Lung (tissue), 16 donors: Measurements from ENCODE around the gene STXBP3. TPM values are rescaled to one million over a fixed set of nuclear protein-coding genes. Genes with fewer than 3 reads are reported as not detected.

Source experiments
- ATAC-seq: fragments of 200-7000 bp; cut with Tn5 transposase; one replicate; pipeline ENCODE4 v1.9.1; 2020; ENCODE audit warnings: moderate number of reproducible peaks; ENCODE audit not compliant: insufficient read depth, low FRiP score
- DNase-seq, 3 donors: peaks; one replicate each; pipeline ENCODE4 v3.0.0-alpha.2; 2013 to 2017
- H3K27ac ChIP-seq, 2 donors: one replicate each; pipeline ENCODE4 v1.5.1; 2013; ENCODE audit warnings: mild to moderate bottlenecking in 2 of 2, moderate library complexity in 2 of 2, control low read depth in 1 of 2, inconsistent platforms in 1 of 2, low read depth in 1 of 2, low read length in 1 of 2
- H3K27me3 ChIP-seq, 3 donors: one replicate each; pipeline ENCODE4 v1.5.1; 2013; ENCODE audit warnings: low read length in 2 of 3; ENCODE audit not compliant: control insufficient read depth in 3 of 3, insufficient read depth in 3 of 3
- H3K36me3 ChIP-seq, 4 donors: one replicate each; pipeline ENCODE4 v1.5.1; 2013; ENCODE audit warnings: low read length in 4 of 4, mild to moderate bottlenecking in 1 of 4, moderate library complexity in 1 of 4; ENCODE audit not compliant: control insufficient read depth in 4 of 4, insufficient read depth in 4 of 4
- H3K4me1 ChIP-seq, 5 donors: one replicate each; pipeline ENCODE4 v1.5.1; 2013; ENCODE audit warnings: low read length in 5 of 5, mild to moderate bottlenecking in 2 of 5, moderate library complexity in 1 of 5; ENCODE audit not compliant: control insufficient read depth in 5 of 5, insufficient read depth in 5 of 5
- H3K4me3 ChIP-seq: one replicate; pipeline ENCODE4 v1.5.1; 2013; ENCODE audit warnings: mild to moderate bottlenecking, control low read depth, moderate library complexity
- H3K9ac ChIP-seq, 2 donors: one replicate each; pipeline ENCODE4 v1.5.1; 2013; ENCODE audit warnings: low read length in 2 of 2, control low read depth in 1 of 2; ENCODE audit not compliant: insufficient read depth in 1 of 2
- H3K9me3 ChIP-seq, 4 donors: one replicate each; pipeline ENCODE4 v1.5.1; 2013; ENCODE audit warnings: low read length in 3 of 4, mild to moderate bottlenecking in 1 of 4, moderate library complexity in 1 of 4; ENCODE audit not compliant: control insufficient read depth in 4 of 4, insufficient read depth in 3 of 4
- WGBS, 2 donors: extraction: QIAGEN DNeasy Blood & Tissue Kit; methylation state at CpG; one replicate each; pipeline ENCODE4 v1.1.7; 2013; 5-methylcytosine and 5-hydroxymethylcytosine counted together
- long read RNA-seq, 5 donors: transcript quantifications; one replicate each; lab custom pipeline, GENCODE V29; 2026
- polyA plus RNA-seq, 2 donors: library from polyadenylated mRNA; stranded (reverse); fragments of 200-250 nt; gene quantifications; one replicate each; pipeline ENCODE4 v1.2.1, GENCODE V29; 2013
- total RNA-seq, 2 donors: library from RNA; depleted of rRNA in 1 of 2; stranded (reverse); fragments of >200 nt in 1 of 2; gene quantifications; one replicate each; pipeline ENCODE4 v1.2.1, GENCODE V29; 2014 to 2021
- TF ChIP-seq, protein P1 (sequence below): IDR thresholded peaks from 2 replicates; pipeline ENCODE4 v1.5.1; 2012; ENCODE audit warnings: mild to moderate bottlenecking; ENCODE audit errors: control extremely low read depth, extremely low read depth
- donor health status: control.
- donor health status: control.
- donor health status: Bipolar disorder and iron deficiency.
- donor health status: healthy.
- donor health status: DM: yes; HTN: yes; CAD: no.

Gene STXBP3, protein sequence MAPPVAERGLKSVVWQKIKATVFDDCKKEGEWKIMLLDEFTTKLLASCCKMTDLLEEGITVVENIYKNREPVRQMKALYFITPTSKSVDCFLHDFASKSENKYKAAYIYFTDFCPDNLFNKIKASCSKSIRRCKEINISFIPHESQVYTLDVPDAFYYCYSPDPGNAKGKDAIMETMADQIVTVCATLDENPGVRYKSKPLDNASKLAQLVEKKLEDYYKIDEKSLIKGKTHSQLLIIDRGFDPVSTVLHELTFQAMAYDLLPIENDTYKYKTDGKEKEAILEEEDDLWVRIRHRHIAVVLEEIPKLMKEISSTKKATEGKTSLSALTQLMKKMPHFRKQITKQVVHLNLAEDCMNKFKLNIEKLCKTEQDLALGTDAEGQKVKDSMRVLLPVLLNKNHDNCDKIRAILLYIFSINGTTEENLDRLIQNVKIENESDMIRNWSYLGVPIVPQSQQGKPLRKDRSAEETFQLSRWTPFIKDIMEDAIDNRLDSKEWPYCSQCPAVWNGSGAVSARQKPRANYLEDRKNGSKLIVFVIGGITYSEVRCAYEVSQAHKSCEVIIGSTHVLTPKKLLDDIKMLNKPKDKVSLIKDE
- total RNA-seq (10 to 100 TPM; 39.3 to 83.6 TPM), polyA plus RNA-seq (10 to 100 TPM; 33.6 to 40.7 TPM)
- long read RNA-seq, donor 1, transcript STXBP3-201 (19 exons, 2,478 nt) = major isoform, 6 of 19 reads
- long read RNA-seq, donor 1, partial matches to known transcripts = 12 of 19 reads
- long read RNA-seq, donor 1, other reads (novel, unspliced or antisense) = 0 of 19 reads
- long read RNA-seq, donor 2, partial matches to known transcripts = 0 of 2 reads
- long read RNA-seq, donor 2, other reads (novel, unspliced or antisense) = 0 of 2 reads
- long read RNA-seq, donor 3, partial matches to known transcripts = 0 of 3 reads
- long read RNA-seq, donor 3, other reads (novel, unspliced or antisense) = 0 of 3 reads
- long read RNA-seq, donor 4, partial matches to known transcripts = 0 of 2 reads
- long read RNA-seq, donor 4, other reads (novel, unspliced or antisense) = 0 of 2 reads
- long read RNA-seq, donor 5, transcript STXBP3-201 (19 exons, 2,478 nt) = major isoform, 11 of 24 reads
- long read RNA-seq, donor 5, partial matches to known transcripts = 10 of 24 reads
- long read RNA-seq, donor 5, other reads (novel, unspliced or antisense) = 0 of 24 reads

DNA sequence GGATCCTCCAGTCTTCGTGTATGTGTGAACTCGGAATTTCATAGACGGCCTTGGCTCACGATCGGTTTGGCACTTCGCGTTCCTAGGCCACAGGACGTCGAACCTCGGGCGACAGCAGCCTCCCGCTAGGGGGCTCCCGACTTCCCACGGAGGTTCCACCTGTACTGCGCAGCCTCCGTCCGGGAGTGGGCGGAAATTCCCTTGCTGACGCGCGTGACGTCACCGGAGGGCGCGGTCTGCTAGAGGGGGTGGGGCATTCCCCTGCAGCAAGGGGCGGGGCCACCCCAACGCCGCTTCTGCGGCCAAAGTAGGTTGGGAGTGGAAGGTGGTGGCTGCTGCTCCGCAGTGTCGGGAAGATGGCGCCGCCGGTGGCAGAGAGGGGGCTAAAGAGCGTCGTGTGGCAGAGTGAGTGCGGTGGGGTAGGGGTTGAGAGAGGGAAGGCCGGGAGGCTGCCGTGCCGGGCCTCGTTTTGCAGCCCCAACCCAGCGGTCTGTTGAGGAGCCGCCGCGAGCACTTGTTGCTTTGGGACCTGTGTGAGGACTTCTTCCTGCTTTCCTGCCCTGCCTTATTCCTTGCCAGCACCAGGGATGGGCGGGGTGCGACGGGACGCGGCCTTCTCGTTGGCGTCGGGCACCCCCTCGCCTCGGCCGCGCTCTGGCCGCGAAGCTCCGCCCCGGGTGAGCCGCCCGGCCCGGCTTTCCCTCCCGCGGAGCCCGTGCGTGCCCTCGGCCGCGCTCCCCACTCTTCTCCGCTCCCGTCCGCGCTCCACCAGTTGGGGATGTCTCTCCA, at the start of gene STXBP3:
Gene STXBP3, plus strand, starts transcription at position 293 of the 789 bp plus-strand sequence. Its CDS starts 64 bp downstream, at position 357.
- peaks cover 0 to 8% (median 4%) of the 10 kb centered on the region in 5 donors for H3K4me1 ChIP-seq
- H3K4me3 ChIP-seq = peak within 1 kb of the TSS; percentile 81
- TF ChIP-seq, protein P1, sequence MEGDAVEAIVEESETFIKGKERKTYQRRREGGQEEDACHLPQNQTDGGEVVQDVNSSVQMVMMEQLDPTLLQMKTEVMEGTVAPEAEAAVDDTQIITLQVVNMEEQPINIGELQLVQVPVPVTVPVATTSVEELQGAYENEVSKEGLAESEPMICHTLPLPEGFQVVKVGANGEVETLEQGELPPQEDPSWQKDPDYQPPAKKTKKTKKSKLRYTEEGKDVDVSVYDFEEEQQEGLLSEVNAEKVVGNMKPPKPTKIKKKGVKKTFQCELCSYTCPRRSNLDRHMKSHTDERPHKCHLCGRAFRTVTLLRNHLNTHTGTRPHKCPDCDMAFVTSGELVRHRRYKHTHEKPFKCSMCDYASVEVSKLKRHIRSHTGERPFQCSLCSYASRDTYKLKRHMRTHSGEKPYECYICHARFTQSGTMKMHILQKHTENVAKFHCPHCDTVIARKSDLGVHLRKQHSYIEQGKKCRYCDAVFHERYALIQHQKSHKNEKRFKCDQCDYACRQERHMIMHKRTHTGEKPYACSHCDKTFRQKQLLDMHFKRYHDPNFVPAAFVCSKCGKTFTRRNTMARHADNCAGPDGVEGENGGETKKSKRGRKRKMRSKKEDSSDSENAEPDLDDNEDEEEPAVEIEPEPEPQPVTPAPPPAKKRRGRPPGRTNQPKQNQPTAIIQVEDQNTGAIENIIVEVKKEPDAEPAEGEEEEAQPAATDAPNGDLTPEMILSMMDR = peak; percentile 91
- no peaks in the 10 kb centered on the region for H3K27me3 ChIP-seq
- 0 to 1% methylated on average over 69 to 75 of the region's 75 CpGs for WGBS, 2 donors
- H3K27ac ChIP-seq = peak within 1 kb of the TSS; percentile 99
- peak; percentile 99 for DNase-seq
- peak within 1 kb of the TSS; percentile 86 to 95 for H3K9ac ChIP-seq
- peaks cover 0 to 3% (median 0%) of the 10 kb centered on the region in 4 donors for H3K36me3 ChIP-seq
- ATAC-seq = peak; percentile 92
- H3K9me3 ChIP-seq = no peaks in the 10 kb centered on the region

DNA sequence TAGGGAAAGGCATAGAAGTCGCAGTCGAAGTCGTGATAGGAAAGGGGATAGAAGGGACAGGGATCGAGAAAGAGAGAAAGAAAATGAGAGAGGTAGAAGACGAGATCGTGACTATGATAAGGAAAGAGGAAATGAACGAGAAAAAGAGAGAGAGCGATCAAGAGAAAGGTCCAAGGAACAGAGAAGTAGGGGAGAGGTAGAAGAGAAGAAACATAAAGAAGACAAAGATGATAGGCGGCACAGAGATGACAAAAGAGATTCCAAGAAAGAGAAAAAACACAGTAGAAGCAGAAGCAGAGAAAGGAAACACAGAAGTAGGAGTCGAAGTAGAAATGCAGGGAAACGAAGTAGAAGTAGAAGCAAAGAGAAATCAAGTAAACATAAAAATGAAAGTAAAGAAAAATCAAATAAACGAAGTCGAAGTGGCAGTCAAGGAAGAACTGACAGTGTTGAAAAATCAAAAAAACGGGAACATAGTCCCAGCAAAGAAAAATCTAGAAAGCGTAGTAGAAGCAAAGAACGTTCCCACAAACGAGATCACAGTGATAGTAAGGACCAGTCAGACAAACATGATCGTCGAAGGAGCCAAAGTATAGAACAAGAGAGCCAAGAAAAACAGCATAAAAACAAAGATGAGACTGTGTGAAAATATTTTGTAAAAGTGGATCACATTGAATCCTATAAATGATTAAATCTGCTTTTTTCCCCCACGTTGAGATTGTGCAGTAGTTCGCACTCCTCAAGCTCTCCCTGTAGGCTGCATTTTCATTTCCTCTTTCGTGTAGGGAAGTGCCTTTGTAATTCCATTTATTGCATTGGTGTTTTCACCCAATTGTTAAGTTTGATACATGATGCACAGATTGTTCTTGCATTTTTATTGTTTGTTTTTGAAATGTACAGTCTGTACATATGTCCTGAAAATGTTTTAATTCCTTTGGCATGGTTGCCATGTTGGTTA, 46.8 kb upstream of the STXBP3 start:
- Histone ChIP-seq H3K4me1 (peaks cover 0 to 13% (median 2%) of the 10 kb centered on the region in 5 donors), H3K9ac (no peak overlapping the region), H3K4me3 (no peak overlapping the region), H3K27me3 (no peaks in the 10 kb centered on the region), H3K9me3 (no peaks in the 10 kb centered on the region), H3K36me3 (peaks cover 9 to 47% (median 32%) of the 10 kb centered on the region in 4 donors), H3K27ac (no peak overlapping the region)
- DNase-seq (no peak), ATAC-seq (no peak)
- TF ChIP-seq, protein P1 = no peak
- WGBS, 2 donors = 80 to 82% methylated on average over 22 of the region's 22 CpGs
